KOPT-K1 (cell line): ENCODE data around the gene KLHL22.
"Not testable (repeated sequence)": the region's sequence is repeated elsewhere in the genome, so short reads cannot be mapped to it uniquely, and the experiment has no call there.

Experiments
- H3K27ac ChIP-seq: fragments of 200-600 bp; sonication (generic); 2 replicates; pipeline ENCODE4 v1.5.1; 2016; ENCODE audit warnings: antibody characterized with exemption, mild to moderate bottlenecking, low read depth, low read length; ENCODE audit not compliant: poor library complexity, severe bottlenecking
- H3K36me3 ChIP-seq: fragments of 200-600 bp; sonication (generic); 2 replicates; pipeline ENCODE4 v1.5.1; 2017; ENCODE audit warnings: antibody characterized with exemption, mild to moderate bottlenecking, low read length, moderate library complexity; ENCODE audit not compliant: insufficient read depth
- H3K9me3 ChIP-seq: fragments of 200-600 bp; sonication (generic); 2 replicates; pipeline ENCODE4 v1.5.1; 2017; ENCODE audit warnings: antibody characterized with exemption, low read length, mild to moderate bottlenecking; ENCODE audit not compliant: insufficient read depth, poor library complexity, severe bottlenecking

The KLHL22 gene

DNA sequence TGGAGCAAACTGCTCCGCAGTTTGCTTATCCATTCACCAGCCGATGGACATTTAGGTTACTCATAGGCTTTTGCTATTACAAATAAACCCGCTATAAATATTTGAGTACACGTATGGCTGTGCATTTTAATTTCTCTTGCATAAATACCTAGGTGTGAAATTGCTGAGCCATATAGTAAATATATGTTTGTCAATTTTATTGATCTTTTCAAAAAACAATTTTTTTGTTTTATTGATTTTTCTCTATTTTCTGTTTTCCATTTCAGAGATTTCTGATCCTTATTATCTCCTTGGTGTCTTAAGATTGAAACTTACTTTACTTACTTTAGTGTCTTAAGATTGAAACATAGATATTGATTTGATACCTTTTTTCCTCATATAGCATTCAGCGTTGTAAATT, 97.2 kb downstream of the KLHL22 start:
- no peak overlapping the region for H3K27ac ChIP-seq
- H3K36me3 ChIP-seq = peaks cover 37% of the 10 kb centered on the region
- no peaks in the 10 kb centered on the region for H3K9me3 ChIP-seq

DNA sequence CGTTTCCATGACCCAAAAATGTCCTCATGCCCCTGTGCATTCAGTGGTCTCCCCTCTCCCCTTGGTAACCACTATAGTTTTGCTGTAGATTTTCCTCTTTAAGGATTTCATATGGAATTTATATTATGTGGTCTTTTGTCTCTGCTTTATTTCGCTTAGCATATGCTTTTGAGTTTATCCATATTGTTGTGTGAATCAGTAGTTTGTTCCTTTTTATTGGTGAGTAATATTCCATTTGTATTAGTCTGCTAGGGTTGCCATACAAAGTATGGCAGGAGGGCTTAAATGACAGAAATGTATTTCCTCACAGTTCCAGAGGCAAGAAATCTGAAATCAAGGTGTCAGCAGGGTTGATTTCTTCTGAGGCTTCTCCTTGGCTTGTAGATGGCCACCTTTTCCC, 98.1 kb downstream of the KLHL22 start:
- Histone ChIP-seq H3K36me3 (peaks cover 30% of the 10 kb centered on the region), H3K27ac (no peak overlapping the region), H3K9me3 (no peaks in the 10 kb centered on the region)

DNA sequence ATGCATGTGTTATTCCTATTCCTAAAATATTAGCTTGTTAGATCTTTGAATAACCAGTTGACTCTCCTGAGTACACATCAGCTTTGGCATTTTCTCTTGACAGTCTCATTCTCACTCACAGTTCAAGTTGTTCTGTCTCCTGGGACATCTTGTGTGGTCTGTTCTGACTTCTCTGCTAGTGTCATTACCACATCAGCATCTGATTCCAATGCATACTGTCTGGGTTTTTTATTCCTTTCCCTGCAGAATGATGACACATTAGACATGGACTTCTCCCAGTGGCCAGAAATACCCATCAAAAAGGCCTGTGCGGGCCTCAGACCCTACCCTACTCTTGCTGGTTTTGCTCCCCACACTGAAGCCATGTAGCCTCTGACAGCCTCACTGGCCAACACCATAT, 99.0 kb downstream of the KLHL22 start:
- no peak overlapping the region for H3K27ac ChIP-seq
- H3K36me3 ChIP-seq = peaks cover 29% of the 10 kb centered on the region
- H3K9me3 ChIP-seq = no peaks in the 10 kb centered on the region

DNA sequence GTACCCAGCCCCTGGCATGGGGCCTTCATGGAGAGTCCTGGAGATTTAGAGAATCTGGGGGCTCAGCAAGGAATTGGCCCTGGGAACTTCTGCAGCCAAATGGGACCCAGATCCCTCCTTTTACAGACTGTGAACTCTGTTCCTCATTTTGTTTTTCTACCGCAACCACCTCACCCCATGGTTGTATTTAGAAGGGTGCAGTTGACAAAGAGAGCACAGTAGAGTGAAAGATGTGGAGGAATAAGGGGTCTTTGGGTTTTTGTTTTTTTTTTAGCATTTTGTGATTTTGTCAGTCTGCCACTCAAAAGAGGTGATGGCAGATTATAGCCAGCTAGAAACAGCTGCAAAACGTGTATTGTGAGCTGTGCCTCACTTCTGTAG, 99.7 kb downstream of the KLHL22 start:
- Histone ChIP-seq H3K36me3 (peaks cover 21% of the 10 kb centered on the region), H3K27ac (no peak overlapping the region), H3K9me3 (no peaks in the 10 kb centered on the region)

DNA sequence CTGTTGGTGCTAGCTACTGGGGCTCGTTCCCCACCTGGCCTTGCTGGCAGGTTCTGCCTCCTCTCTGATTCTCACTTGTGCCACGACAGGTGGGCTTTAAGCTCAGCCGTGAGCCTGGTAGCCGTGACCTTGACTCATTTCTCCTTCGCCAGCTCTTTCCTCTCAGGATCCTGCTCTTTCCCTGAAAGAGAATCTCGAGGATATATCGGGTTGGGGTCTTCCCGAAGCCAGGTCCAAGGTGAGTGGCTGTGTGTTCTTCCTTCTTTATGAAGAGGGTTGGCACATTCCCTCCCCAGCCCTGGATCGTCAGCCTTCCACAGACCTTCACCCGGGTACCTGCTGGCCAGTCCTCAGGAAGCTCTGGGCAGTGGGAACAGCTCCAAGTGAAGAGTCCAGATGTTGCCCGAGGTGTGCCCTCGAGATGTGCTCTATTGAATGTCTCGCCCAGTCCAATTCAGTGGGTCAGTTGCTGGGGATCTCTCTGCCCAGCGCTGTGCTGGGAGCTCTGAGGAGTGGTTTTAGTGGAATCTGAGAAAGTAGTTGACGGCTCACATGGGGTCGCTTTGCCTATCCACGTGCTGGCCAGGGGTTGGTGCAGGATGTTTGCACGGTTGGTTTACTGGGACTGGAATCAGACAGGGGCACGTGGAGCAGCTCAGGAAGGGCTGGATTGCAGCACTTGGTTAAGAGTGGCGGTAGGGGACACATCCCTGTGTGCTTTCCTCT, 100.3 kb downstream of the KLHL22 start:
- H3K9me3 ChIP-seq = no peaks in the 10 kb centered on the region
- no peak overlapping the region for H3K27ac ChIP-seq
- H3K36me3 ChIP-seq = peaks cover 16% of the 10 kb centered on the region

DNA sequence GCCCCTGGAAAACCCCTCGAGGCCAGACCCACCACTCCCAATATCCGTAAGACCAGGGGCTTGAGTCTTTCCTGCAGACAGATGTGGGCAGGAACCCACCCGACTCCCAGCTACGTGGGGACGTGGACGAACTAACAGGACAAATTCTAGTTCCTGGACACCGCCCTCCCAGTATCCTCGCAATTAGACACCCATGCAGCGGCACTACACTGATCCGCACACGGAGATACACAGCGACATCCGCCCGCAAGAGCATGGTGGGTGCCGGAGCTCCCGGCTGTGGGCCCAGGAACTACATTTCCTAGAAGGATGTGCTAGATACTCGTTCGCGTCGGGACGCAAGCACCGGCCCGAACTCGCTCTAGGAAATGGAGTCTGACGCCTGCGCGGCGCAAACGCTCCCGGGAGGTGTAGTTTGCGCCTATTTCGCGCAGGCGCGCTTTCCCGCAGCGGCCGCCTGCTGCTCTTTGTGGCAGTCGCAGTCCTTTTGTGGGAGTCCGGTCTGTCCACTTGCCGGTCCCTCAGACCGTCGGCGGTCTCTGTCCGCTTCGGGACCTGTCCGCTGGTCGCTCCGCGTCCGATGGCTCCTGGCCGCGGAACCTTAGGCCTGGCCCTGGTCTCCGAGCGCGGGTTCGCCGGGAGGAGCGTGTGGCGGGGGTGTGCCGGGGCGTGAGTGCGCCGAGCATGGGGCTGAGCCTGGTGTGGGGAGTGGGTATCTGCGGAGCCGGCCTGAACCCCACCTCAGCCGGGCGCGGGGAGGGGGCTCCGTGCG, 101.7 kb downstream of the KLHL22 start, which contains the start of gene ZNF74:
ZNF74 (plus strand) TSS at position 447 of the 772 bp plus-strand sequence. CDS start 478 bp downstream, outside the sequence.
- H3K27ac ChIP-seq = peak within 1 kb of the TSS; percentile 79
- H3K9me3 ChIP-seq = peaks cover 5% of the 10 kb centered on the region
- H3K36me3 ChIP-seq = 0 out of 2 replicates have a peak, but pooled peaks cover 8% of the 10 kb centered on the region

DNA sequence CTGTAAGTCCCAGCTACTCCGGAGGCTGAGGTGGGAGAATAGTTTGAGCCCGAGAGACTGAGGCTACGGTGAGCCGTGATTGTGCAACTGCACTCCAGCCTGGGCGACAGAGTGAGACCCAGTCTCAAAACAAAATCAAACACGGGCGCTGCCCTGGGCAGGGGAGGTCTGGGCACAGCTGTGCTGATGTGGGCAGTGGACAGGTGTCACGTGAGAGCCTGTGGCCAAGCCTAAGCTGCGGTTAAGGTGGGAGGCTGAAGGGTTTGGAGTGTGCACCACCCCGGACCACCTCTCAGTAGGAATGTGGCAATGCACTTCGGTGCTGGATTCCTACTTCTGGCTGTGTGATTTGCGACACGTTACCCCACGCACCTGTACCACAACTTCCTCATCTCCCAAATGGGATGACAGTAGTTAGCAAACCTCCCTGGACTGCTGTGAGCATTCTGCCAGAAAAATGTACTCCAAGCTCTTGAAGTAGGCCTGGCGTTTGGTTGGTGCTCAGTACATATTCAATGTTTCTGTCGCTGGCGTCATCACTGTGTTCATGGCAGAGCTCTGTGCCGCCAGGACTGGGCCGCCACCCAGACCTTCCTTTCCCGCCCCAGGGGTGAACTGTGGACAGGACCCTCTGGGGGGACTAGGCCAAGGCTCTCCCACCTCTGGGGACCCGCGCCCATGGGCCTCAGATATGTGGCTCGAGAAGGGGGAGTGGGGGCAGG, 102.5 kb downstream of the KLHL22 start:
- peaks cover 5% of the 10 kb centered on the region for H3K9me3 ChIP-seq
- H3K36me3 ChIP-seq = 0 out of 2 replicates have a peak, but pooled peaks cover 8% of the 10 kb centered on the region
- H3K27ac ChIP-seq = peak overlapping the region; percentile 79

DNA sequence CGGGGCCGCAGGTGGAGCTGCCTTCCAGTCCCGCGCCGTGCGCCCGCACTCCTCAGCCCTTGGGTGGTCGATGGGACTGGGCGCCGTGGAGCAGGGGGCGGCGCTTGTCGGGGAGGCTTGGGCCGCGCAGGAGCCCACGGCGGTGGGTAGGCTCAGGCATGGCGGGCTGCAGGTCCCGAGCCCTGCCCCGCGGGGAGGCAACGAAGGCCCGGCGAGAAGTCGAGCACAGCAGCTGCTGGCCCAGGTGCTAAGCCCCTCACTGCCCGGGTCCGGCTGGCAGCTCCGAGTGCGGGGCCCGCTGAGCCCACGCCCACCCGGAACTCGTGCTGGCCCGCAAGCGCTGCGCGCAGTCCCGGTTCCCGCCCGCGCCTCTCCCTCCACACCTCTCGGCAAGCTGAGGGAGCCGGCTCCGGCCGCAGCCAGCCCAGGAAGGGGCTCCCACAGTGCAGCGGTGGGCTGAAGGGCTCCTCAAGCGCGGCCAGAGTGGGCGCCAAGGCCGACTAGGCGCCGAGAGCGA, 103.2 kb downstream of the KLHL22 start:
- not testable (repeated sequence) for H3K36me3 ChIP-seq, H3K27ac ChIP-seq, H3K9me3 ChIP-seq
